GM19467 (cell line): Measurements from ENCODE around the gene SEC14L5.
"Not testable (repeated sequence)": the region's sequence is repeated elsewhere in the genome, so short reads cannot be mapped to it uniquely, and the experiment has no call there.

Experiments
- ATAC-seq: cut with Tn5 transposase; IDR thresholded peaks from one replicate; pipeline ENCODE4 v1.9.1; 2021; ENCODE audit warnings: mild to moderate bottlenecking, moderate library complexity; ENCODE audit not compliant: unreplicated experiment

The SEC14L5 gene

GRCh38 chr16:5033256-5034166 is 75.4 kb downstream of the SEC14L5 start, which contains the start of gene NAGPA:
Gene NAGPA (minus strand): TSS chr16:5033935. CDS start chr16:5033914, 21 bp downstream.
- ATAC-seq, result peak; percentile 84

- no peak for ATAC-seq
Observed at GRCh38 chr16:5034167-5034523, 76.0 kb downstream of the SEC14L5 start.

- no peak for ATAC-seq
Observed at GRCh38 chr16:5035909-5036227, 77.7 kb downstream of the SEC14L5 start.

- no peak for ATAC-seq
Observed at GRCh38 chr16:5036228-5037156, 78.4 kb downstream of the SEC14L5 start.

- no peak for ATAC-seq
Observed at GRCh38 chr16:5040451-5040850, 82.3 kb downstream of the SEC14L5 start.

- ATAC-seq, result peak; percentile 45
Observed at GRCh38 chr16:5041600-5042133, 83.5 kb downstream of the SEC14L5 start.

- no peak for ATAC-seq
Observed at GRCh38 chr16:5042574-5043171, 84.5 kb downstream of the SEC14L5 start.

GRCh38 chr16:5044011-5044540 is 85.9 kb downstream of the SEC14L5 start:
- no peak for ATAC-seq

GRCh38 chr16:5044581-5044980 is 86.5 kb downstream of the SEC14L5 start:
- ATAC-seq, result not testable (repeated sequence)

GRCh38 chr16:5045499-5046115 is 87.5 kb downstream of the SEC14L5 start:
- ATAC-seq, result no peak

GRCh38 chr16:5046914-5047313 is 88.8 kb downstream of the SEC14L5 start:
- ATAC-seq, result no peak

- no peak for ATAC-seq
Observed at GRCh38 chr16:5054876-5055865, 97.0 kb downstream of the SEC14L5 start.

GRCh38 chr16:5056352-5056751 is 98.2 kb downstream of the SEC14L5 start:
- ATAC-seq, result no peak

GRCh38 chr16:5058476-5058875 is 100.3 kb downstream of the SEC14L5 start:
- ATAC-seq, result no peak

GRCh38 chr16:5059386-5060072 is 101.4 kb downstream of the SEC14L5 start:
- no peak for ATAC-seq

- no peak for ATAC-seq
Observed at GRCh38 chr16:5060073-5060641, 102.0 kb downstream of the SEC14L5 start.

- ATAC-seq, result no peak
Observed at GRCh38 chr16:5062051-5062450, 103.9 kb downstream of the SEC14L5 start.
